Stimulated activated CD4-positive, alpha-beta T cell treated with anti-CD3 and anti-CD28 coated beads, Interleukin-15, amount 100 ng/mL, for 1 hour (primary cell): ENCODE data around the gene OR10G3.
"Not testable (repeated sequence)": the region's sequence is repeated elsewhere in the genome, so short reads cannot be mapped to it uniquely, and the experiment has no call there.

Experiments used
- DNase-seq, 2 donors: peaks; one replicate each; pipeline ENCODE4 v3.0.0-alpha.2; 2020; ENCODE audit warnings: low read depth in 1 of 2, low spot score in 1 of 2

Gene OR10G3

GRCh38 chr14:21579976-21580375, at the start of gene OR10G3:
Gene OR10G3, minus strand, starts transcription at chr14:21580076. Its CDS starts 9,332 bp downstream, at chr14:21570744.
- no peak for DNase-seq

- DNase-seq: no peak
Measured at GRCh38 chr14:21626491-21627230, 46.8 kb upstream of the OR10G3 start.

- DNase-seq: no peak
Measured at GRCh38 chr14:21617614-21618013, 37.7 kb upstream of the OR10G3 start.

- DNase-seq: no peak
Measured at GRCh38 chr14:21614240-21614639, 34.4 kb upstream of the OR10G3 start.

- DNase-seq: no peak
Measured at GRCh38 chr14:21612324-21612723, 32.4 kb upstream of the OR10G3 start.

- not testable (repeated sequence) for DNase-seq
Measured at GRCh38 chr14:21602181-21602580, 22.3 kb upstream of the OR10G3 start.

GRCh38 chr14:21589317-21589716, 9.4 kb upstream of the OR10G3 start:
- DNase-seq: no peak

GRCh38 chr14:21575661-21576060, 4.2 kb downstream of the OR10G3 start:
- DNase-seq: no peak

GRCh38 chr14:21572604-21573003, 7.3 kb downstream of the OR10G3 start:
- DNase-seq: no peak

- DNase-seq: no peak
Measured at GRCh38 chr14:21558703-21559170, 21.1 kb downstream of the OR10G3 start.

GRCh38 chr14:21557084-21557901, 22.6 kb downstream of the OR10G3 start:
- peak; percentile 14 to 42 for DNase-seq

- DNase-seq: no peak
Measured at GRCh38 chr14:21556378-21557083, 23.3 kb downstream of the OR10G3 start.

GRCh38 chr14:21553266-21553665, 26.6 kb downstream of the OR10G3 start:
- DNase-seq: no peak

GRCh38 chr14:21544588-21544987, 35.3 kb downstream of the OR10G3 start:
- DNase-seq: not testable (repeated sequence)

- DNase-seq: no peak
Measured at GRCh38 chr14:21543963-21544362, 35.9 kb downstream of the OR10G3 start.

- DNase-seq: no peak
Measured at GRCh38 chr14:21543521-21543960, 36.3 kb downstream of the OR10G3 start.

GRCh38 chr14:21541413-21542074, 38.3 kb downstream of the OR10G3 start:
- no peak for DNase-seq

- DNase-seq: no peak
Measured at GRCh38 chr14:21539189-21539940, 40.5 kb downstream of the OR10G3 start.

- no peak for DNase-seq
Measured at GRCh38 chr14:21537090-21537424, 42.8 kb downstream of the OR10G3 start.

GRCh38 chr14:21536418-21537089, 43.3 kb downstream of the OR10G3 start:
- DNase-seq: no peak
